HG03139 (cell line): ENCODE results near the gene JUN.
"Not testable (repeated sequence)": the region's sequence is repeated elsewhere in the genome, so short reads cannot be mapped to it uniquely, and the experiment has no call there.

Source experiments
- ATAC-seq: cut with Tn5 transposase; IDR thresholded peaks from one replicate; pipeline ENCODE4 v1.9.1; 2021; ENCODE audit not compliant: unreplicated experiment

The JUN gene

GRCh38 chr1:58809325-58810010 lies 25.6 kb upstream of the JUN start:
- no peak for ATAC-seq

- ATAC-seq = no peak
These were observed 24.2 kb upstream of the JUN start for GRCh38 chr1:58808077-58808476.

GRCh38 chr1:58805716-58806571 lies 22.1 kb upstream of the JUN start:
- ATAC-seq = peak; percentile 61

GRCh38 chr1:58804853-58805565 lies 21.2 kb upstream of the JUN start:
- peak; percentile 5 for ATAC-seq

- ATAC-seq = no peak
These were observed 20.0 kb upstream of the JUN start for GRCh38 chr1:58803858-58804257.

GRCh38 chr1:58802640-58803399 lies 19.0 kb upstream of the JUN start:
- ATAC-seq = no peak

GRCh38 chr1:58801286-58801685 lies 17.4 kb upstream of the JUN start:
- not testable (repeated sequence) for ATAC-seq

- ATAC-seq = no peak
These were observed 15.8 kb upstream of the JUN start for GRCh38 chr1:58799650-58800049.

GRCh38 chr1:58798910-58799442 lies 15.1 kb upstream of the JUN start:
- ATAC-seq = no peak

- no peak for ATAC-seq
These were observed 12.6 kb upstream of the JUN start for GRCh38 chr1:58796416-58796815.

GRCh38 chr1:58794585-58794984 lies 10.7 kb upstream of the JUN start:
- ATAC-seq = no peak

- ATAC-seq = no peak
These were observed 9.0 kb upstream of the JUN start for GRCh38 chr1:58792846-58793245.

- ATAC-seq = no peak
These were observed 7.3 kb upstream of the JUN start for GRCh38 chr1:58791106-58791505.

GRCh38 chr1:58789996-58790660 lies 6.3 kb upstream of the JUN start:
- ATAC-seq = no peak

- no peak for ATAC-seq
These were observed 5.5 kb upstream of the JUN start for GRCh38 chr1:58789322-58789856.

- no peak for ATAC-seq
These were observed 4.4 kb upstream of the JUN start for GRCh38 chr1:58788259-58788658.

GRCh38 chr1:58786927-58787245 lies 3.0 kb upstream of the JUN start:
- ATAC-seq = no peak

- ATAC-seq = no peak
These were observed 2.5 kb upstream of the JUN start for GRCh38 chr1:58786184-58786926.

GRCh38 chr1:58785442-58786058 lies 1.7 kb upstream of the JUN start:
- no peak for ATAC-seq
